Glutamatergic neuron (in vitro differentiated cells): ENCODE results near the gene TRIM56. TPM values are rescaled to one million over a fixed set of nuclear protein-coding genes. Genes with fewer than 3 reads are reported as not detected.
"Not testable (repeated sequence)": the region's sequence is repeated elsewhere in the genome, so short reads cannot be mapped to it uniquely, and the experiment has no call there.

Experiments
- DNase-seq: peaks from one replicate; pipeline ENCODE4 v3.0.0; 2022
- H3K27ac Mint-ChIP-seq: one replicate; pipeline ENCODE4 v1.8.0; 2020; ENCODE audit warnings: mild to moderate bottlenecking, mixed read lengths, inconsistent platforms; ENCODE audit not compliant: unreplicated experiment
- H3K27me3 Mint-ChIP-seq: one replicate; pipeline ENCODE4 v1.8.0; 2020; ENCODE audit warnings: mild to moderate bottlenecking, moderate library complexity, mixed read lengths, inconsistent platforms; ENCODE audit not compliant: unreplicated experiment
- H3K36me3 Mint-ChIP-seq: one replicate; pipeline ENCODE4 v1.8.0; 2020; ENCODE audit warnings: mild to moderate bottlenecking, mixed read lengths, inconsistent platforms; ENCODE audit not compliant: unreplicated experiment
- H3K4me1 Mint-ChIP-seq: one replicate; pipeline ENCODE4 v1.8.0; 2020; ENCODE audit warnings: mild to moderate bottlenecking, low read depth, mixed read lengths, inconsistent platforms; ENCODE audit not compliant: unreplicated experiment
- H3K4me3 Mint-ChIP-seq: one replicate; pipeline ENCODE4 v1.8.0; 2020; ENCODE audit warnings: mild to moderate bottlenecking, mixed read lengths, inconsistent platforms; ENCODE audit not compliant: unreplicated experiment
- H3K9me3 Mint-ChIP-seq: one replicate; pipeline ENCODE4 v1.8.0; 2020; ENCODE audit warnings: mild to moderate bottlenecking, moderate library complexity, mixed read lengths, inconsistent platforms; ENCODE audit not compliant: unreplicated experiment
- total RNA-seq: library from RNA; stranded (reverse); fragmentation: NEBNext Ultra II Directional; extraction: Animal tissue kit (Norgen Biotek cat#: 25700); gene quantifications from one replicate; pipeline ENCODE4 v1.2.1, GENCODE V29; 2021; ENCODE audit not compliant: unreplicated experiment
- TF ChIP-seq, protein P1 (sequence below): fragments of 200-600 bp; sonication (generic); IDR thresholded peaks from one replicate; pipeline ENCODE4 v1.5.0; 2021; ENCODE audit not compliant: partially characterized antibody, unreplicated experiment

TRIM56 gene
- total RNA-seq, 1 donor from 2014 or later: 0.61 TPM

DNA sequence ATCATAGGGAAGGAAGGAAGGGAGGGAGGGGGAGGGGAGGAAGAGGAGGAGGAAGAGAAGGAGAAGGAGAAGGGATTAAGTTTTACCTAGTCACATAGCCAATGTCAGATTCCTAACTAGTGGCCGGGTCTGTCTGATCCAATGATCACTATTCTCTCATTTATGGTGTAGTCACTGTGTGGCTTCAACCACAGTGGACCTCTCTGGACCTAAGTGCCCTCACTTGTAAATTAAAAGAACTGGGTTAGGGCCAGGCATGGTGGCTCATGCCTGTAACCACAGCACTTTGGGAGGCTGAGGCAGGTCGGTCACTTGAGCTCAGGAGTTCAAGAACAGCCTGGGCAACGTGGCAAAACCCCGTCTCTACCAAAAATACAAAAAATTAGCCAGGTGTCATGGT is 35.0 kb downstream of the TRIM56 start:
- Mint-ChIP-seq H3K27ac (no peak overlapping the region), H3K4me1 (peaks cover 8% of the 10 kb centered on the region), H3K9me3 (peaks cover 2% of the 10 kb centered on the region), H3K4me3 (no peak overlapping the region), H3K27me3 (peaks cover 2% of the 10 kb centered on the region), H3K36me3 (no peaks in the 10 kb centered on the region)
- TF ChIP-seq, protein P1, sequence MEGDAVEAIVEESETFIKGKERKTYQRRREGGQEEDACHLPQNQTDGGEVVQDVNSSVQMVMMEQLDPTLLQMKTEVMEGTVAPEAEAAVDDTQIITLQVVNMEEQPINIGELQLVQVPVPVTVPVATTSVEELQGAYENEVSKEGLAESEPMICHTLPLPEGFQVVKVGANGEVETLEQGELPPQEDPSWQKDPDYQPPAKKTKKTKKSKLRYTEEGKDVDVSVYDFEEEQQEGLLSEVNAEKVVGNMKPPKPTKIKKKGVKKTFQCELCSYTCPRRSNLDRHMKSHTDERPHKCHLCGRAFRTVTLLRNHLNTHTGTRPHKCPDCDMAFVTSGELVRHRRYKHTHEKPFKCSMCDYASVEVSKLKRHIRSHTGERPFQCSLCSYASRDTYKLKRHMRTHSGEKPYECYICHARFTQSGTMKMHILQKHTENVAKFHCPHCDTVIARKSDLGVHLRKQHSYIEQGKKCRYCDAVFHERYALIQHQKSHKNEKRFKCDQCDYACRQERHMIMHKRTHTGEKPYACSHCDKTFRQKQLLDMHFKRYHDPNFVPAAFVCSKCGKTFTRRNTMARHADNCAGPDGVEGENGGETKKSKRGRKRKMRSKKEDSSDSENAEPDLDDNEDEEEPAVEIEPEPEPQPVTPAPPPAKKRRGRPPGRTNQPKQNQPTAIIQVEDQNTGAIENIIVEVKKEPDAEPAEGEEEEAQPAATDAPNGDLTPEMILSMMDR: no peak
- no peak for DNase-seq

DNA sequence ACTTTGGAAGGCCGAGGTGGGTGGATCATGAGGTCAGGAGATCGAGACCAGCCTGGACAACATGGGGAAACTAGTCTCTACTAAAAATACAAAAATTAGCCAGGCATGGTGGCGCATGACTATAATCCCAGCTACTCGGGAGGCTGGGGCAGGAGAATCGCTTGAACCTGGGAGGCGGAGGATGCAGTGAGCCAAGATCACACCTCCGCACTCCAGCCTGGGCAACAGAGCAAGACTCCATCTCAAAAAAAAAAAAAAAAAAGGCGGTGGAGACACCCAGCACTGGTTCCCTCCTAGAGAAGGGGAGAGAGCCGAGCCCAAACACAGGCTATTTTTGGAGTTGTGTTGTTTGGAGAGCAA is 36.3 kb downstream of the TRIM56 start:
- not testable (repeated sequence) for H3K27ac Mint-ChIP-seq, H3K4me1 Mint-ChIP-seq, DNase-seq, H3K9me3 Mint-ChIP-seq, H3K36me3 Mint-ChIP-seq, H3K27me3 Mint-ChIP-seq, H3K4me3 Mint-ChIP-seq

DNA sequence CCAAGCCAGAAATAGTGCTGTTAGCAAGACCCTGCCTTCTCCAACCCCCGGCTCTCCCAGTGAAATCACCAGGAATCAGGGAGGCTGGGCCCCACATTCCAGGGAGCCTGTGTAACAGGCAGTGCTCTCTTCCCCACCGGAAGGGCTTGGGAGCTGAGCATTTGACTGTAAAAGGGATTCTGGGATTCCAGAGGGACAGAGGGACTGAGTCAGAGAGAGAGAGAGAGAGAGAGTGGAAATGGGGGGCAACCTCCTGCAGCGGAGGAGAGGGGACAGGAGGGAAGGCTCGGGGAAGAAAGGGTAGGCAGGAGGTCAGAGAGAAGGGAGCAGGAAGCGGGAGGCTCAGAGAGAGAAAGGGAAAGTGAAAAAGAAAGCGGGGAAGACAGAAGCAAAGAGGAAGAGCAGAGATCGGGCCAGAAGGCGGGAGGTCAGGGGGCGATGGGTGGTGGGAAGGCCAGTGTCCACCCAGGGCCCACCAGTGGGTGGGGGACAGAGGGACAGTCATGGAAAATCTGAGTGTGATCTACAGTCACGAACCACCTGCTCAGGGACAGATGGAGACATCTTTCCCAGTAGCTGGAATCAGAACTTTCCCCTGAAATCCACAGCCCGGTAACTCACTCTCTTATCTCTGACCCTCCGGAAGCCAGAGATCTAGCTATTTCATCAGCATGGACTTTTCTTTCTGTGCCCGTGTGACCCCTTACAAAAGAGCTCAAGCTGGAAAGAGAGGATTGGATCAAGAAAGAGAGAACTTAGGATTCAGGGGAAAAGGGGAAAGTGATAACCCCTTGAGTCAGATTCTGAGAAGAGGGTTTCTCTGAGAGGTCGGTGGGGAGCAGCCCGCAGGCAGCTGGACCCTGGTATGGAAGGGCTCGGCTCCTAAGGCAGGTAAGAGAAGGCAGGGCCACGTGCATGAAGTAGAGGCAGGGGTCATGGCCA is 37.0 kb downstream of the TRIM56 start:
- no peak overlapping the region for H3K4me3 Mint-ChIP-seq
- no peaks in the 10 kb centered on the region for H3K36me3 Mint-ChIP-seq
- DNase-seq: no peak
- peaks cover 2% of the 10 kb centered on the region for H3K9me3 Mint-ChIP-seq
- H3K4me1 Mint-ChIP-seq: peaks cover 8% of the 10 kb centered on the region
- H3K27ac Mint-ChIP-seq: no peak overlapping the region
- TF ChIP-seq, protein P1: no peak
- peaks cover 5% of the 10 kb centered on the region for H3K27me3 Mint-ChIP-seq

DNA sequence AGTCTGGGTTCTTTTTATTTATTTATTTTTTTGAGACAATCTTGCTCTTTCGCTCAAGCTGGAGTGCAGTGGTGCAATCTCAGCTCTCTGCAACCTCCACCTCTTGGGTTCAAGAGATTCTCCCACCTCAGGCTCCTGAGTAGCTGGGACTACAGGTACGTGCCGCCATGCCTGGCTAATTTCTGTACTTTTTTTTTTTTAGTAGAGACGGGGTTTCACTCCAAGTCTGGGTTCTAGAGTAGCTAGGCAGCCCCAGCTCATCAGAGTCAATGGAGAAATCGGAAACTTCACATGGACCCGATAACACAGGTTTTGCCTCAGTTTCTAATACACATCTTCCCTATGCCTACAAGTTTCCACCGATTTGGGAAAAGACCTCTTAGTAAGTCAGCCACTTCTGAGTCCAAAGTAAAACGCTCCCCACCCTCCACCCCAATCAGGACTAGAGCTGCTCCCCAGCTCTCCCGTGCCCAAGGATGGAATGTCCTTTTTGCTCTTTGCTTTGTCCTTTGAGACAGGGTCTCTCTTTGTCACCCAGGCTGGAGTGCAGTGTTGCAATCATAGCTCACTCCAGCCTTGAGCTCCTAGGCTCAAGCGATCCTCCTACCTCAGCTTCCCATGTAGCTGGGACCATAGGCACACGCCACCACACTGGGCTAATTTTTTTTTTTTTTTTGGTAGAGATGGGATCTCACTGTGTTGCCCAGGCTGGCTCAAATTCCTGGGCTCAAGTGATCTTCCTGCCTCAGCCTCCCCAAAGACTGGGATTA is 37.8 kb downstream of the TRIM56 start:
- Mint-ChIP-seq H3K4me1 (peaks cover 8% of the 10 kb centered on the region), H3K27ac (no peak overlapping the region), H3K36me3 (no peaks in the 10 kb centered on the region), H3K4me3 (no peak overlapping the region), H3K27me3 (peaks cover 6% of the 10 kb centered on the region), H3K9me3 (peaks cover 2% of the 10 kb centered on the region)
- no peak for DNase-seq
- TF ChIP-seq, protein P1: no peak

DNA sequence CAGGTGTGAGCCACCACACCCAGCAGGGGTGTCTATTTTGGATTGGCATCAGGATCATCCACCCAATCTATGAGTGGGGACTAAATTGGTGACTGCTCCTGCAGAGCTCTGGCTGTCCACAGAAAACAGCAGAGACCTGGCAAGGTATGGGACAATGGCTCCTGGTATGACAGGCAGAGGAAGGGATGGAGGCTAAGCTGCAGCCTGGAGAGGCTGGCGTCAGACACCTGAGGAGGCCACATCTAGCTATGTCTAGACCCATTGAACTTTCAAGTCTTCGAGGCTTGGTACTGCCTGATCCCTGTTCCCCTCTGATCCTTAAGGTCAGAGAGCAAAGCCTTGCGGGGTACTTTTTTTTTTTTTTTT is 38.4 kb downstream of the TRIM56 start:
- Mint-ChIP-seq H3K4me3 (no peak overlapping the region), H3K9me3 (peaks cover 2% of the 10 kb centered on the region), H3K27me3 (peaks cover 6% of the 10 kb centered on the region), H3K36me3 (no peaks in the 10 kb centered on the region), H3K27ac (no peak overlapping the region), H3K4me1 (peaks cover 8% of the 10 kb centered on the region)
- TF ChIP-seq, protein P1: no peak
- no peak for DNase-seq
